Progenitor cell of endocrine pancreas (in vitro differentiated cells): Measurements from ENCODE around the gene KRT3. TPM values are rescaled to one million over a fixed set of nuclear protein-coding genes. Genes with fewer than 3 reads are reported as not detected.
"Not testable (repeated sequence)": the region's sequence is repeated elsewhere in the genome, so short reads cannot be mapped to it uniquely, and the experiment has no call there.

Experiments used
- DNase-seq: peaks from one replicate; pipeline ENCODE4 v3.0.0; 2021; ENCODE audit warnings: low spot score; ENCODE audit not compliant: unreplicated experiment
- H3K27ac Mint-ChIP-seq: 2 replicates; pipeline ENCODE4 v1.8.0; 2021; ENCODE audit warnings: mild to moderate bottlenecking, moderate library complexity, mixed read lengths
- H3K27me3 Mint-ChIP-seq: 2 replicates; pipeline ENCODE4 v1.8.0; 2021; ENCODE audit warnings: mixed read lengths
- H3K36me3 Mint-ChIP-seq: 2 replicates; pipeline ENCODE4 v1.8.0; 2022; ENCODE audit warnings: mixed read lengths; ENCODE audit not compliant: insufficient read depth
- H3K4me1 Mint-ChIP-seq: 2 replicates; pipeline ENCODE4 v1.8.0; 2021; ENCODE audit warnings: low read depth, mixed read lengths
- H3K4me3 Mint-ChIP-seq: 2 replicates; pipeline ENCODE4 v1.8.0; 2021; ENCODE audit warnings: low read depth, mild to moderate bottlenecking, moderate library complexity, mixed read lengths
- H3K9me3 Mint-ChIP-seq: 2 replicates; pipeline ENCODE4 v1.8.0; 2021; ENCODE audit warnings: low read depth, mixed read lengths
- total RNA-seq: library from RNA; stranded (reverse); gene quantifications from 2 replicates; pipeline ENCODE4 v1.2.1, GENCODE V29; 2021
- TF ChIP-seq, protein P1 (sequence below): fragments of 200-600 bp; sonication (generic); IDR thresholded peaks from one replicate; pipeline ENCODE4 v1.5.0; 2021; ENCODE audit warnings: antibody characterized with exemption, mild to moderate bottlenecking; ENCODE audit not compliant: unreplicated experiment

Gene KRT3
- total RNA-seq, 1 donor from 2014 or later: not detected

DNA sequence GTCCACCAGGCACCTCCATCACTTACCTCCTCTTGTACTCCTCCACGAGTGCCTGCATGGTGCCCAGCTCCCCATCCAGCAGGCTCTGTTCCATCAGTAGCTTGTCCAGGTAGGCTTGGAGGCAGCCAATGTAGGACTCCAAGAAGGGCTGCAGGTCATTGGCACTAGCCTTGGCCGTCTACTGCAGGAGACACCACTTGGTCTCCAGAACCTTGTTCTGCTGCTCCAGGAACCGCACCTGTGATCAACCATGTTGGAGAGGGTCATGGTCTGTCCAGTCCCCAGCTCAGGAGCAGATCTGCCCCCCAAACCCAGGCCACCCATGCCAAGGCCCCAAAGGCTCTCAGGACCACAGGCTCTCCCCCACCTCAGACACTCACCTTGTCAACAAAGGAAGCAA, 42.6 kb downstream of the KRT3 start:
- TF ChIP-seq, protein P1, sequence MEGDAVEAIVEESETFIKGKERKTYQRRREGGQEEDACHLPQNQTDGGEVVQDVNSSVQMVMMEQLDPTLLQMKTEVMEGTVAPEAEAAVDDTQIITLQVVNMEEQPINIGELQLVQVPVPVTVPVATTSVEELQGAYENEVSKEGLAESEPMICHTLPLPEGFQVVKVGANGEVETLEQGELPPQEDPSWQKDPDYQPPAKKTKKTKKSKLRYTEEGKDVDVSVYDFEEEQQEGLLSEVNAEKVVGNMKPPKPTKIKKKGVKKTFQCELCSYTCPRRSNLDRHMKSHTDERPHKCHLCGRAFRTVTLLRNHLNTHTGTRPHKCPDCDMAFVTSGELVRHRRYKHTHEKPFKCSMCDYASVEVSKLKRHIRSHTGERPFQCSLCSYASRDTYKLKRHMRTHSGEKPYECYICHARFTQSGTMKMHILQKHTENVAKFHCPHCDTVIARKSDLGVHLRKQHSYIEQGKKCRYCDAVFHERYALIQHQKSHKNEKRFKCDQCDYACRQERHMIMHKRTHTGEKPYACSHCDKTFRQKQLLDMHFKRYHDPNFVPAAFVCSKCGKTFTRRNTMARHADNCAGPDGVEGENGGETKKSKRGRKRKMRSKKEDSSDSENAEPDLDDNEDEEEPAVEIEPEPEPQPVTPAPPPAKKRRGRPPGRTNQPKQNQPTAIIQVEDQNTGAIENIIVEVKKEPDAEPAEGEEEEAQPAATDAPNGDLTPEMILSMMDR: no peak
- DNase-seq: no peak
- H3K4me1 Mint-ChIP-seq: no peaks in the 10 kb centered on the region
- H3K4me3 Mint-ChIP-seq: no peak overlapping the region
- no peaks in the 10 kb centered on the region for H3K36me3 Mint-ChIP-seq
- no peaks in the 10 kb centered on the region for H3K9me3 Mint-ChIP-seq
- peaks cover 66% of the 10 kb centered on the region for H3K27me3 Mint-ChIP-seq
- H3K27ac Mint-ChIP-seq: no peak overlapping the region

DNA sequence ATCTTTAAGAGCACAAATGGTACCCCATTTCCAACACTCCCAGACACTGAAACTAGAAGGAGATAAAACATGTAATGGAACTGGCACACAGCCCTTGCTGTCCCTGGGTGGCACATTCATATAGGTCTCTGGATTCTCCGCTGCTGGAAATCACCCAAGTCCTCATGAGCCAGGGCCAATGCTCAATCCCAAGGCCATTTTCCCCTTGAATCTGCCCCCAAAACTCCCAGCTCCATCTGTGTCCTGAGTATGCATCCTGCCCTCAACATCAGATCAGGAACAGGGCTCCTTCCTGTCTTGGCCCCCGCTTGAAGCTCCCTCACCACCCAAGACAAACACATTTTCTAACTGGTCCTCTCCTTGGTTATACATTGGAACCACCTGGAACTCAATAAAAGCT, 43.4 kb downstream of the KRT3 start:
- Mint-ChIP-seq H3K4me1 (no peaks in the 10 kb centered on the region), H3K27ac (no peak overlapping the region), H3K27me3 (peaks cover 72% of the 10 kb centered on the region), H3K9me3 (no peaks in the 10 kb centered on the region), H3K36me3 (no peaks in the 10 kb centered on the region), H3K4me3 (no peak overlapping the region)
- TF ChIP-seq, protein P1: no peak
- no peak for DNase-seq

DNA sequence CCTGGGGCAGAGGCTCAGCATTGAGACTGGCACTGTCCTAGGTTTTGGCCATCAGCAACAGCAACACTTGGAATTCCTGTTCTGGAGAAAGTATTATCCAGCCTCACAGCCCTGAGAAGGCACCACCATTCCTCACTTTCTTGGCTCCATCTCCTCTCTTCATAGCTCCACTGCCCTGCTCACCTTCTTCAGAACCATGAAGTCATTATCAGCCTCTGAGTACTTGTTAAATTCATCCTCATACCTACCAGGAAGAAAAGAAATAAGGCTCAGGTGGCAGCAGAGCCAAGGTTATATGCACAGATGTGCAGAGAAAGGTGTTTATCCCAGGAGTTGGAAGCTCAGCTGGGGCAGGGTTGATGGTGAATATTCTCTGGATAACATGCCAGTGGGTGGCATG, 44.1 kb downstream of the KRT3 start:
- TF ChIP-seq, protein P1: no peak
- Mint-ChIP-seq H3K4me1 (no peaks in the 10 kb centered on the region), H3K4me3 (no peak overlapping the region), H3K36me3 (no peaks in the 10 kb centered on the region), H3K27ac (no peak overlapping the region), H3K27me3 (peaks cover 78% of the 10 kb centered on the region), H3K9me3 (no peaks in the 10 kb centered on the region)
- no peak for DNase-seq

DNA sequence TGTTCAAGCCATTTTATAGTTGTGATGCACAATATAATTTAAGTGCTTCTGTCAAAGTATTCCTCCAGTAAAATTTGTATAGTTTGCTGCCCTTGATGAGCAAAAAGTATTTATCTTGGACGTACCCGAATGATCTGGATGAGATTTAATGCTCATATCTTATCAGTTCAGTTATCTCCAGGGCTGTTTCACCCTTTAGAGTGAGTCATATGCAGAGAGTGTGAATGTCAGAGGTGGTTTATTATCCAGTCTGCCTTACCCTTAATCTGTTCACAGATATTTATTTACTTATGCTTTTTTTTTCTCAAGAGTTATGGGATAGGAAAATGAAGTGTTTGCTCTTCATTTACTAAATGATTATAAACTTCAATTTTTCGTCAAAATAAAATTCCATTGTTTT, 45.4 kb downstream of the KRT3 start:
- H3K4me1 Mint-ChIP-seq, H3K4me3 Mint-ChIP-seq, H3K36me3 Mint-ChIP-seq, DNase-seq, H3K9me3 Mint-ChIP-seq, H3K27ac Mint-ChIP-seq: not testable (repeated sequence)
- H3K27me3 Mint-ChIP-seq: peaks cover 87% of the 10 kb centered on the region

DNA sequence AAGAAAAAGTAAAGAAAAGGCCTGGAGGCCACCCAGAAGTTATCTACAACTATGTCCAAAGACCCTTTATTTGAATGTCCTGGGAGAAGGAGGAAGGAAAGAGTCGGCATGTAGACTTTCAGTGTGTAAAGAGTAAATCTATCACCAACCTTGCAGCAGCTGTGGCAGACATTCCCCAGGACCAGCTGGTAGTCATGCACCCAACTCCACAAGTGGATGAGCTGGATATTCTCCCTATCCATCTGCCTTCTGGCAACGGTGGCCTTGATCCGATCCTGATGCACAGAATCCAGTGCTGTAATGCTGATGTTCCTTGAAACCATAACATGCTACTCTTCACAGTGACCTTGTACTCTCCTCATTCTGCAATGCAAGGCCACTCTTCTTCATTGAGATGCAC, 46.1 kb downstream of the KRT3 start:
- Mint-ChIP-seq H3K27ac (no peak overlapping the region), H3K4me1 (no peaks in the 10 kb centered on the region), H3K4me3 (no peak overlapping the region), H3K27me3 (peaks cover 87% of the 10 kb centered on the region), H3K9me3 (no peaks in the 10 kb centered on the region), H3K36me3 (no peaks in the 10 kb centered on the region)
- no peak for DNase-seq
- TF ChIP-seq, protein P1: no peak

DNA sequence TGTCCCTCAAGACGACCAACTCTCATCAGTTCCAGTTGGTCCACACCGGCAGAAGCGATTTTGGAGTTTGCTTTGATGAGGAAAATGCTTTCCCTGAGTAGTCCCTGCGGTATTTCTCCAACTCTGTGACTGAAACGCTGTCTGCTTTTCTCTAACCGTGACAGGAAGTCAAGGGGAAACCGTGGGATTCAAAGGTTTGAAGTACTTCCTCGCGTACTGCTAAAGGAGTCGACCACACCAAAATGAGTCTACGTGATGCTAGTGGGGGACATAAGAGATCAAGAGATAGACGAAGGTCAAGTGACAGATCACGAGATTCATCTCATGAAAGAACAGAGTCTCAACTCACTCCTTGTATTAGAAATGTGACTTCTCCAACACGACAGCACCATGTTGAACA, 47.3 kb downstream of the KRT3 start:
- no peaks in the 10 kb centered on the region for H3K9me3 Mint-ChIP-seq
- H3K4me3 Mint-ChIP-seq: no peak overlapping the region
- H3K27me3 Mint-ChIP-seq: peaks cover 92% of the 10 kb centered on the region
- no peaks in the 10 kb centered on the region for H3K4me1 Mint-ChIP-seq
- no peak overlapping the region for H3K27ac Mint-ChIP-seq
- no peak for DNase-seq
- TF ChIP-seq, protein P1: no peak
- H3K36me3 Mint-ChIP-seq: no peaks in the 10 kb centered on the region
